Keratinocyte (primary cell): ENCODE measurements around the gene GPATCH4. TPM values are rescaled to one million over a fixed set of nuclear protein-coding genes. Genes with fewer than 3 reads are reported as not detected.

Experiments
- DNase-seq: peaks from one replicate; pipeline ENCODE4 v3.0.0-alpha.2; 2011; ENCODE audit warnings: low read depth, missing footprints, low spot score
- FAIRE-seq: peaks from 2 replicates; lab custom pipeline; 2011; peaks lifted over from hg19 to GRCh38; lab: Jason Lieb, UNC
- H2AFZ ChIP-seq: 2 replicates; pipeline ENCODE4 v1.6.0; 2012; ENCODE audit warnings: low read length, control low read depth, inconsistent platforms; ENCODE audit not compliant: control insufficient read depth
- H3K27ac ChIP-seq: 2 replicates; pipeline ENCODE4 v1.5.1; 2011; ENCODE audit warnings: low read length; ENCODE audit not compliant: control insufficient read depth, insufficient read depth
- H3K27me3 ChIP-seq: 3 replicates; pipeline ENCODE4 v1.6.0; 2011; ENCODE audit warnings: low read length; ENCODE audit not compliant: control insufficient read depth, insufficient read depth; ENCODE audit errors: extremely low read depth
- H3K36me3 ChIP-seq, 2 experiments: 2 replicates in 1 of 2; 3 replicates in 1 of 2; pipeline ENCODE4 v1.5.1; 2011; ENCODE audit warnings: low read length in 2 of 2, mild to moderate bottlenecking in 1 of 2; ENCODE audit not compliant: control insufficient read depth in 2 of 2, insufficient read depth in 2 of 2; ENCODE audit errors: extremely low read depth in 1 of 2
- H3K4me1 ChIP-seq: 3 replicates; pipeline ENCODE4 v1.5.1; 2011; ENCODE audit warnings: low read length; ENCODE audit not compliant: control insufficient read depth, insufficient read depth; ENCODE audit errors: extremely low read depth
- H3K4me2 ChIP-seq: 3 replicates; pipeline ENCODE4 v1.6.0; 2011; ENCODE audit warnings: low read depth, low read length; ENCODE audit not compliant: control insufficient read depth, insufficient read depth; ENCODE audit errors: extremely low read depth
- H3K4me3 ChIP-seq, 3 experiments: fragments of 200-600 bp in 1 of 3; sonication (generic) in 1 of 3; 2 replicates in 2 of 3; 3 replicates in 1 of 3; pipeline ENCODE4 v1.5.1; 2011 to 2016; ENCODE audit warnings: low read length in 3 of 3, mild to moderate bottlenecking in 3 of 3, control low read depth in 2 of 3, inconsistent platforms in 1 of 3, low read depth in 1 of 3, mixed read lengths in 1 of 3, mixed run types in 1 of 3, moderate library complexity in 1 of 3; ENCODE audit not compliant: control insufficient read depth in 2 of 3, insufficient read depth in 2 of 3; ENCODE audit errors: extremely low read depth in 1 of 3
- H3K79me2 ChIP-seq: 2 replicates; pipeline ENCODE4 v1.6.0; 2012; ENCODE audit warnings: low read length; ENCODE audit not compliant: control insufficient read depth, insufficient read depth
- H3K9ac ChIP-seq: 3 replicates; pipeline ENCODE4 v1.6.0; 2011; ENCODE audit warnings: low read length; ENCODE audit not compliant: control insufficient read depth, insufficient read depth; ENCODE audit errors: extremely low read depth
- H3K9me1 ChIP-seq: 3 replicates; pipeline ENCODE4 v1.6.0; 2011; ENCODE audit warnings: low read length; ENCODE audit not compliant: control insufficient read depth, insufficient read depth; ENCODE audit errors: extremely low read depth
- H3K9me3 ChIP-seq: 2 replicates; pipeline ENCODE4 v1.5.1; 2012; ENCODE audit warnings: low read depth, low read length; ENCODE audit not compliant: control insufficient read depth
- H4K20me1 ChIP-seq: 3 replicates; pipeline ENCODE4 v1.6.0; 2011; ENCODE audit warnings: low read length; ENCODE audit not compliant: control insufficient read depth, insufficient read depth; ENCODE audit errors: extremely low read depth
- EZH2 ChIP-seq: IDR thresholded peaks from one replicate; pipeline ENCODE4 v1.6.1; 2012; ENCODE audit warnings: inconsistent platforms, mild to moderate bottlenecking, low read length, moderate library complexity
- dilution Hi-C: fragments of 300-500 bp; cut with MboI; formaldehyde crosslinking; loops from one replicate; pipeline ENCODE4 v1.7.0; 2020; ENCODE audit warnings: low sequenced_read_pairs; ENCODE audit not compliant: extremely low pct_ligation_motif_present
- polyA plus RNA-seq, 5 experiments: library from polyadenylated mRNA; depleted of rRNA in 3 of 5; stranded (reverse) in 3 of 5; stranded (forward) in 1 of 5; unstranded in 1 of 5; fragments of >200 nt; gene quantifications; 1 replicate in 1 of 5; 2 replicates in 3 of 5; 3 replicates in 1 of 5; pipeline versions ENCODE4 v1.2.1 to v1.2.3, GENCODE V29; 2011 to 2012; ENCODE audit warnings: missing spikeins in 2 of 5, low read depth in 1 of 5, low replicate concordance in 1 of 5
- TF ChIP-seq, protein P1 (sequence below), 3 experiments: IDR thresholded peaks in 1 of 3; conservative IDR thresholded peaks in 1 of 3; optimal IDR thresholded peaks in 1 of 3; 2 replicates in 2 of 3; 3 replicates in 1 of 3; pipeline versions ENCODE3 to v1.5.1; 2011; ENCODE audit warnings: low read length in 3 of 3, mild to moderate bottlenecking in 3 of 3, moderate library complexity in 2 of 3, control low read depth in 1 of 3, inconsistent platforms in 1 of 3; ENCODE audit not compliant: insufficient read depth in 2 of 3; ENCODE audit errors: extremely low read depth in 1 of 3

The GPATCH4 gene
- polyA plus RNA-seq, 1 donor (not counting 4 experiments of a cell fraction or from before 2014, with no cell fraction given): 43.5 TPM

DNA sequence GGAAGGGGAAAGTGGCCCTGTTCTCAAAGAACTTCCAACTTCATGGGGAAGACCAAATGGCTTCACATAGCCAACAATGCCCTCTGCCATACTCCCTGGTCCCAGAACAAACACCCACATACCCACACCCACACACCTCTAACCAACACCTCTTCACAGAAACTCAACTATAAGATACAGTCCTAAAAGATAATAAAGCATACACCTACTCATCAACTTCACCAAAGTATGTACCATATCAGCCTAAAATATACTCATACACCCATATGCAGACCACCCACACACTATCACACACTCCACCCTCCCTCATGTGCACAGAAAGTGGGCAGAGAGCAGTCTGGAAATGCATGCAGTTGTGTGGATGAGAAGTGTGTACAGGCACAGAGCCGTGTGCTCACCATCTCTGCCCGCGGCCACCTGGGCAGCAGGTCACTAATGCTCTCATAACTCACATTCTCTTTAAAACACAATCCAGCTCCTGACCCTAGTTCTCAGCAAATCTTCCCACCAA lies 56.6 kb downstream of the GPATCH4 start:
- TF ChIP-seq EZH2: no peak
- TF ChIP-seq, protein P1, sequence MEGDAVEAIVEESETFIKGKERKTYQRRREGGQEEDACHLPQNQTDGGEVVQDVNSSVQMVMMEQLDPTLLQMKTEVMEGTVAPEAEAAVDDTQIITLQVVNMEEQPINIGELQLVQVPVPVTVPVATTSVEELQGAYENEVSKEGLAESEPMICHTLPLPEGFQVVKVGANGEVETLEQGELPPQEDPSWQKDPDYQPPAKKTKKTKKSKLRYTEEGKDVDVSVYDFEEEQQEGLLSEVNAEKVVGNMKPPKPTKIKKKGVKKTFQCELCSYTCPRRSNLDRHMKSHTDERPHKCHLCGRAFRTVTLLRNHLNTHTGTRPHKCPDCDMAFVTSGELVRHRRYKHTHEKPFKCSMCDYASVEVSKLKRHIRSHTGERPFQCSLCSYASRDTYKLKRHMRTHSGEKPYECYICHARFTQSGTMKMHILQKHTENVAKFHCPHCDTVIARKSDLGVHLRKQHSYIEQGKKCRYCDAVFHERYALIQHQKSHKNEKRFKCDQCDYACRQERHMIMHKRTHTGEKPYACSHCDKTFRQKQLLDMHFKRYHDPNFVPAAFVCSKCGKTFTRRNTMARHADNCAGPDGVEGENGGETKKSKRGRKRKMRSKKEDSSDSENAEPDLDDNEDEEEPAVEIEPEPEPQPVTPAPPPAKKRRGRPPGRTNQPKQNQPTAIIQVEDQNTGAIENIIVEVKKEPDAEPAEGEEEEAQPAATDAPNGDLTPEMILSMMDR (optimal IDR thresholded peaks at IDR 0.05 in 1 of 3, IDR thresholded peaks at IDR 0.05 in 1 of 3, conservative IDR thresholded peaks at IDR 0.05 in 1 of 3; ENCODE audit: extremely low read depth in 1 of 3, insufficient read depth in 2 of 3, low read length in 3 of 3): no peak
- Histone ChIP-seq H3K4me3 (no peak overlapping the region), H3K9me1 (no peaks in the 10 kb centered on the region), H3K27ac (no peak overlapping the region), H3K4me2 (no peak overlapping the region), H3K4me1 (no peaks in the 10 kb centered on the region), H3K27me3 (no peaks in the 10 kb centered on the region), H3K79me2 (no peaks in the 10 kb centered on the region), H3K36me3 (peaks cover 4 to 21% of the 10 kb centered on the region in 2 experiments), H2AFZ (no peak overlapping the region), H3K9ac (no peak overlapping the region), H4K20me1 (no peaks in the 10 kb centered on the region), H3K9me3 (no peaks in the 10 kb centered on the region)
- no peak for FAIRE-seq
- dilution Hi-C loops: no loop called here
- DNase-seq: no peak

Other genes starting within 250 kb of the GPATCH4 start
- not detected in 3 replicates for gene RHBG, start 232.3 kb downstream of the GPATCH4 start, polyA plus RNA-seq
- gene MEF2D, start 100.7 kb downstream of the GPATCH4 start, polyA plus RNA-seq: 8.7 to 11.5 TPM (median 9.3 TPM) in 3 replicates
- 1.5 to 5.7 TPM (median 5.3 TPM) in 3 replicates for gene IQGAP3, start 28.9 kb downstream of the GPATCH4 start, polyA plus RNA-seq
- gene TTC24, start 21.8 kb downstream of the GPATCH4 start, polyA plus RNA-seq: not detected in 3 replicates
- gene NAXE, start 9.7 kb downstream of the GPATCH4 start, polyA plus RNA-seq: 74.7 to 93.4 TPM (median 81.3 TPM) in 3 replicates
- not detected in 3 replicates for gene HAPLN2, start 17.9 kb upstream of the GPATCH4 start, polyA plus RNA-seq
- gene BCAN, start 40.6 kb upstream of the GPATCH4 start, polyA plus RNA-seq: not detected in 3 replicates
- gene NES, start 75.9 kb upstream of the GPATCH4 start, polyA plus RNA-seq: 0.01 TPM in 2 of 3 replicates, not detected in the other
- 6.5 to 12.7 TPM (median 8.4 TPM) in 3 replicates for gene CRABP2, start 104.1 kb upstream of the GPATCH4 start, polyA plus RNA-seq
- gene METTL25B, start 127.0 kb upstream of the GPATCH4 start, polyA plus RNA-seq: 6.0 to 10.7 TPM (median 6.3 TPM) in 3 replicates
- gene ISG20L2, start 127.3 kb upstream of the GPATCH4 start, polyA plus RNA-seq: 48.1 to 56.6 TPM (median 48.6 TPM) in 3 replicates
- 111 to 157 TPM (median 122 TPM) in 3 replicates for gene MRPL24, start 139.6 kb upstream of the GPATCH4 start, polyA plus RNA-seq
- gene HDGF, start 150.2 kb upstream of the GPATCH4 start, polyA plus RNA-seq: 172 to 240 TPM (median 196 TPM) in 3 replicates
- 29.9 to 70.7 TPM (median 40.4 TPM) in 3 replicates for gene PRCC, start 166.1 kb upstream of the GPATCH4 start, polyA plus RNA-seq
- 1.9 to 4.5 TPM (median 2.5 TPM) in 3 replicates for gene SH2D2A, start 215.4 kb upstream of the GPATCH4 start, polyA plus RNA-seq